Stimulated activated naive B cell treated with anti-CD40 and anti-IgM and Interleukin-4, amounts not matched to agents 10 μg/mL and 1 μg/mL and 100 μg/mL, for 72 hours (primary cell): ENCODE measurements around the gene SULT2A1.
"Not testable (repeated sequence)": the region's sequence is repeated elsewhere in the genome, so short reads cannot be mapped to it uniquely, and the experiment has no call there.

Experiments used
- ATAC-seq, 2 donors: fragments of 150-1000 bp; cut with Tn5 transposase; replicated peaks; 2 replicates each; pipeline ENCODE4 v1.10.0; 2021; ENCODE audit warnings: moderate library complexity in 1 of 2
- DNase-seq: peaks from one replicate; pipeline ENCODE4 v3.0.0; 2021
- H3K27ac Mint-ChIP-seq: one replicate; pipeline ENCODE4 v1.8.0; 2022; ENCODE audit warnings: mild to moderate bottlenecking, mixed read lengths
- H3K27me3 Mint-ChIP-seq, 2 donors: one replicate each; pipeline ENCODE4 v1.8.0; 2022; ENCODE audit warnings: mixed read lengths in 2 of 2
- H3K36me3 Mint-ChIP-seq, 2 donors: one replicate each; pipeline ENCODE4 v1.8.0; 2022; ENCODE audit warnings: mixed read lengths in 2 of 2, mild to moderate bottlenecking in 1 of 2
- H3K4me1 Mint-ChIP-seq, 2 donors: one replicate each; pipeline ENCODE4 v1.8.0; 2022; ENCODE audit warnings: mixed read lengths in 2 of 2, mild to moderate bottlenecking in 1 of 2
- H3K4me3 Mint-ChIP-seq, 2 donors: one replicate each; pipeline ENCODE4 v1.8.0; 2022; ENCODE audit warnings: mild to moderate bottlenecking in 2 of 2, mixed read lengths in 2 of 2, moderate library complexity in 1 of 2
- H3K9me3 Mint-ChIP-seq, 2 donors: one replicate each; pipeline ENCODE4 v1.8.0; 2022; ENCODE audit warnings: mixed read lengths in 2 of 2, mild to moderate bottlenecking in 1 of 2

The SULT2A1 gene

DNA sequence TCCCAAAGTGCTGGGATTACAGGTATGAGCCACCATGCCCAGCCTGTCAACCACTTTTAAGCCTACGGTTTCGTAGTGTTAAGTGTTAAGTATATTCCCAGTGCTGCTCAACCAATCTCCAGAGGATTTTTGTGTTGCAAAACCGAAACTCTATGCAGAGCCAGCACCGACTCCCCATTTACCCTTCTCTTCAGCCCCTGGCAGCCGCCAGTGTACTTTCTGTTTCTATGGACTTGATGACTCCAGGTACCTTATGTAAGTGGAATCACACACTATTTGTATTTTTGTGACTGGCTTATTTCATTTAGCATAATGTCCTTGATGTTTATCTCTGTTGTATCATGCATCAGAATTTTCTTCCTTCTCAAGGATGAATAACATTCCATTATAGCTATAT lies 1.1 kb downstream of the SULT2A1 start:
- Mint-ChIP-seq H3K4me3 (no peak overlapping the region), H3K9me3 (no peaks in the 10 kb centered on the region), H3K4me1 (no peaks in the 10 kb centered on the region), H3K27ac (no peak overlapping the region), H3K36me3 (no peaks in the 10 kb centered on the region), H3K27me3 (peaks cover 15 to 41% of the 10 kb centered on the region in 2 donors)
- no peak for DNase-seq
- no peak for ATAC-seq

DNA sequence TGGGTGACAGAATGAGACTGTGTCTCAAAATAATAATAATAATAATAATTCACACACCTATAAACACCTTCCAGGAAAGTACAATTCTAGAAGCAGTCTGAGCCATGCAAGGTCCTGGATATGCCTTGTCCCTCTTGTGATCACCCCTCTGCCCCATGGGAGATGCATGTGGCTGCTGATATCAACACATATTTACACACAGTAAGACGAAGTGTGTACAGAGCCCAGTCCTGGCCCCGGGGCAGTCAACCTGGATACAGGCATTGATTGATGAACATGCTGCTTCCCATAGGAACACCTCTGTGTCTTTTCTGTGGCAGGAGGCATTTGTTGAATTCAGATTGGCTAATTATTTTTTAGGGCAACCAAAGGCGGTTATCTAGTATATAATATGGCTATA lies 3.2 kb downstream of the SULT2A1 start:
- H3K9me3 Mint-ChIP-seq = peaks cover 4% of the 10 kb centered on the region in 2 donors
- no peak overlapping the region for H3K27ac Mint-ChIP-seq
- H3K4me1 Mint-ChIP-seq = peaks cover 0 to 1% of the 10 kb centered on the region in 2 donors
- DNase-seq (no peak), ATAC-seq (no peak)
- no peak overlapping the region for H3K4me3 Mint-ChIP-seq
- peaks cover 21 to 47% of the 10 kb centered on the region in 2 donors for H3K27me3 Mint-ChIP-seq
- H3K36me3 Mint-ChIP-seq = no peaks in the 10 kb centered on the region

DNA sequence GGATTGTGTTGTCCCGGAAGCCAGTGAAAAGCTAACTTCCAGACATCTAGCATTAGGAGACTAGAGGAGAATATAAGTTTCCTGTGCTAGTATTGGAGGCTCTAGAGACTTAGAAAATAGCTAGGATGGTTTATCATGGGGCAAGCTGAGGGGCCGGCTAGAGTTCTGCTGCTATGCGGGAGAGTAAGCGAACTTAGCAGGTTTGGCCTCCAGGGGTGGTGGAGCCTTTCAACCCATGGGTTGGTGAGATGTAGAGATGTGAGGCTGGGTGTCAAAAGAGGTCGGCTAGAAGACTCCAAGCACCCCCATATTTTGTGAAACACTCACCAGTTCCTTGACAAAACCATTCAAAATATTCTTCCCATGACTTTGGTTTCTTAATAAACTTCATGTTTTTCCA lies 4.4 kb downstream of the SULT2A1 start:
- Mint-ChIP-seq H3K27me3 (peaks cover 24 to 45% of the 10 kb centered on the region in 2 donors), H3K4me3 (no peak overlapping the region), H3K36me3 (no peaks in the 10 kb centered on the region), H3K27ac (no peak overlapping the region), H3K4me1 (peaks cover 0 to 1% of the 10 kb centered on the region in 2 donors), H3K9me3 (peaks cover 4% of the 10 kb centered on the region in 2 donors)
- ATAC-seq (no peak), DNase-seq (no peak)

DNA sequence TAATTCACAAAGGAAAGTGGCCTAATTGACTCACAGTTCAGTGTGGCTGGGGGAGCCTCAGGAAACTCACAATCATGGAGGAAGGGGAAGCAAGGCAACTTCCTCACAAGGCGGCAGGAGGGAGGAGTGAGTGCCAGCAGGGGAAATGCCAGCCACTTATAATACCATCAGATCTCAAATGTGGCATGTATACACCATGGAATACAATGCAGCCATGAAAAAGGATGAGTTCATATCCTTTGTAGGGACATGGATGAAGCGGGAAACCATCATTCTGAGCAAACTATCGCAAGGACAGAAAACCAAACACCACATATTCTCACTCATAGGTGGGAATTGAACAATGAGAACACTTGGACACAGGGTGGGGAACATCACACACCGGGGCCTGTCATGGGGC lies 6.7 kb downstream of the SULT2A1 start:
- H3K27me3 Mint-ChIP-seq = peaks cover 14 to 44% of the 10 kb centered on the region in 2 donors
- not testable (repeated sequence) for ATAC-seq, H3K4me3 Mint-ChIP-seq, DNase-seq, H3K4me1 Mint-ChIP-seq, H3K9me3 Mint-ChIP-seq, H3K36me3 Mint-ChIP-seq, H3K27ac Mint-ChIP-seq

DNA sequence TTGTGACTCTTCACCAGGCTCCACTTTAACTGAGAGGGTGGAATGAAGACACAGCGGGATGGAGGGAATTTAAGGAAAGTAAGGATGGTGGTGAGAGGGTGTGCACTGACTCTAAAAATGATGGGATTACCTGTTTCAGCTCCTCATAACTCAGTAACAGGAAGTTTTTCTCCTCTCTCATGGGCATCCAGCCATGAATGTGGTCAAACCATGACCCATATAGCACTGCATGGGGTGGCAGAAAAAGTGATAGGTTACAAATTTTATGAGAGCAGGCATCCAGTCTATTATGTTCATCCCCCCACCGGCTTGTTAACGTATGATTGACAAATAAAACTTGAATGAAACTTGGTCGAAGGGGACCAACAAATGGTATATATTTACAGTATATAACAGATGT lies 7.2 kb downstream of the SULT2A1 start:
- no peak for DNase-seq
- H3K9me3 Mint-ChIP-seq = peaks cover 4% of the 10 kb centered on the region in 2 donors
- ATAC-seq = no peak
- H3K27me3 Mint-ChIP-seq = peaks cover 14 to 47% of the 10 kb centered on the region in 2 donors
- H3K4me3 Mint-ChIP-seq = no peak overlapping the region
- H3K4me1 Mint-ChIP-seq = peaks cover 0 to 1% of the 10 kb centered on the region in 2 donors
- H3K27ac Mint-ChIP-seq = no peak overlapping the region
- no peaks in the 10 kb centered on the region for H3K36me3 Mint-ChIP-seq

DNA sequence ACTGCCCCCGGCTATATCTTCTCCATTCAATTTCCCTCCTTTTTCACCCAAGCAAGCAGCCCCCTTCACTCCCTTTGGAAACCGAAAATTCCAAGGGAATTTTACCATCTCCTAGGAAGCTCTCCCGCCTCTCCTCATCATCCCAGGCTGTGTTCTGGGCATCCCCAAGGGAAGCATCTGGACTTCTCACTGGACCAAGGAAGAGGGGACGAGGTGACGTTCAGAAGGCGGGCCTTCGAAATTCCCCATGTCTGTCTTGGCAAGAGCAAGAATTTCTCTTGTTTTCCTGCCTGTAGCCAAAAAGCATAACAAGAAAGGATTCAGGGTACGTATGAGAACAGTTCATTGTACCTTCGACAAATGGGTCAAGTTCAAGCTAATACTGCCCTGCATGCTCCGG lies 20.9 kb downstream of the SULT2A1 start:
- DNase-seq (no peak), ATAC-seq (no peak)
- H3K4me3 Mint-ChIP-seq = no peak overlapping the region
- H3K9me3 Mint-ChIP-seq = peaks cover 4 to 7% of the 10 kb centered on the region in 2 donors
- H3K27me3 Mint-ChIP-seq = peaks cover 28 to 45% of the 10 kb centered on the region in 2 donors
- no peak overlapping the region for H3K27ac Mint-ChIP-seq
- peaks cover 5% of the 10 kb centered on the region in 2 donors for H3K36me3 Mint-ChIP-seq
- H3K4me1 Mint-ChIP-seq = peaks cover 3 to 11% of the 10 kb centered on the region in 2 donors

DNA sequence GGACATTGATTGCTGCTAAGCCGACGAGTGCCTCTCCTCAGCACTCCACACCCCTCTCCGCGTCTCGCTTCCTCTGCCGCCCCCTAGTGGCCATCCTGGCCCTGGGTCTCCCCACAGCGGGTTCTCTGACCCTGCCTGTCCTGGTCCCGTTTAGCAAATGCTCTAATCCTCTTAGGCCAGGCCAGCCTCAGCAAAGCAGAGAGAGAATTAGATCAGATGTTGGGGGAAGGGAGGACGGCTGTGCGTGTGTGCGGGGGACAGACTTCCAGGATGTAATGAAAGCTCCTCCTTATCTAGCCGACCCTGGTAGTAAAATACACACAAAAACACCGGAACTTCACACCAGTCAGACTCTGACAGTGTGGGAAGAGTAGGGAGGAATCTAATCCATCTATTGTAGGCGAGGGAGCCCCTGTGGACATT lies 22.6 kb downstream of the SULT2A1 start:
- H3K9me3 Mint-ChIP-seq = peaks cover 4 to 5% of the 10 kb centered on the region in 2 donors
- H3K4me1 Mint-ChIP-seq = peaks cover 0 to 6% of the 10 kb centered on the region in 2 donors
- H3K36me3 Mint-ChIP-seq = peaks cover 5% of the 10 kb centered on the region in 2 donors

DNA sequence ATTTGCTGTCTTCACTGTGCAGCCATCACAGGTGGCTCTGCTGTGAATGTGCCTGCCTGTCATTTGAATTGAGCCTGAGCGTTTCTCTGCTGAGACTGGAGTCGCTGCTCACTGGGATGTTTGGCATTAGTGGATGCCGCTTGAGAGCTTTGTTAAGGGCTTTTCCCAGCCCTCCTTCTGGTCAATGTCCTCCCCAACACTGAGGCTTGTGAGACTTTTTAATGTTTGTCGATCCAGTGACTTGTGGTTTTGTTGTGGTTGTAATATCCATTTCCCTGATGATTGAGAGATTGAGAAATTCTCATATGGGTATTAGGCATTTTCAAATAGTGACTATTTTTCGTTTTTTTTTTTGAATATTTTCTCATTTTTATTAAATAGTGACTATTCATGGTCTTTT lies 24.5 kb downstream of the SULT2A1 start:
- ATAC-seq = no peak
- peaks cover 0 to 6% of the 10 kb centered on the region in 2 donors for H3K4me1 Mint-ChIP-seq
- H3K9me3 Mint-ChIP-seq = peaks cover 4 to 5% of the 10 kb centered on the region in 2 donors
- DNase-seq = no peak
- peaks cover 5% of the 10 kb centered on the region in 2 donors for H3K36me3 Mint-ChIP-seq
- H3K4me3 Mint-ChIP-seq = no peak overlapping the region
- H3K27me3 Mint-ChIP-seq = peaks cover 34 to 58% of the 10 kb centered on the region in 2 donors
- no peak overlapping the region for H3K27ac Mint-ChIP-seq

More for the DNA sequence above, 22.6 kb downstream of the SULT2A1 start:
- ATAC-seq (peak; percentile 99 to 100), DNase-seq (peak; percentile 73)
- Mint-ChIP-seq H3K4me3 (no peak overlapping the region), H3K27me3 (peaks cover 30 to 48% of the 10 kb centered on the region in 2 donors), H3K27ac (no peak overlapping the region)

DNA sequence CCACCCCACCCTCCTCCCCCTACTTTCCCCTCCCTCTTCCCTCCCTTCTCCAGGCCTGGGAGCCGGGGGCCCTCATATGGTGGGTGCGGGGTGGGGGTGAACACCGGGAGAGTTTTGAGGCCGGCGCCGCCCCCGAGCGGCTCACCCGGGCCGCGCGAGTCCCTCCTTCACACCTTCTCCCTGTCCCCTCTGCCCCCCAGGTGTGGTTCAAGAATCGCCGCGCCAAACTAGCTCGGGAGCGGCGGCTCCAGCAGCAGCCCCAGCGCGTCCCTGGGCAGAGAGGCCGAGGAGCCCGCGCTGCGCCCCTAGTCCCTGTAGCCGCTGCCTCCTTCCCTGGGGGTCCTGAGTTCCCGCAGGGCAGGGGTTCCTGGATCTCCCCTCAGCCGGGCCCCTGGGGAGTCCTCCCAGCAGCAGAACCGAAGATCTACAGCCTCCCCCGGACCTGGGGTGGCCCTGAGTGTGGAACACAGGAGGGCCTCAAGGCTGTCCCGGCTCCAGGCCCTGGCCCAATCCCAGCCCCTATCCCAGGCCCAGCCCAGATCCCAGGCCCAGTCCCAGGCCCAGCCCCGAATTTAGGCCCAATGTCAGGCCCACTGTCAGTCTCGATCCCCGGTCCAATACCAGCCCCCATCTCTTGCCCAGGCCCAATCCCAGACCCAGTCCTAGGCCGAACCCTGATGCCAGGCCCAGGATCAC lies 25.4 kb downstream of the SULT2A1 start:
- H3K9me3 Mint-ChIP-seq = peaks cover 4 to 5% of the 10 kb centered on the region in 2 donors
- H3K4me1 Mint-ChIP-seq = peaks cover 0 to 6% of the 10 kb centered on the region in 2 donors
- no peak overlapping the region for H3K27ac Mint-ChIP-seq
- H3K36me3 Mint-ChIP-seq = peaks cover 5% of the 10 kb centered on the region in 2 donors
- no peak for DNase-seq
- no peak overlapping the region for H3K4me3 Mint-ChIP-seq
- H3K27me3 Mint-ChIP-seq = peaks cover 39 to 60% of the 10 kb centered on the region in 2 donors
- ATAC-seq = no peak

DNA sequence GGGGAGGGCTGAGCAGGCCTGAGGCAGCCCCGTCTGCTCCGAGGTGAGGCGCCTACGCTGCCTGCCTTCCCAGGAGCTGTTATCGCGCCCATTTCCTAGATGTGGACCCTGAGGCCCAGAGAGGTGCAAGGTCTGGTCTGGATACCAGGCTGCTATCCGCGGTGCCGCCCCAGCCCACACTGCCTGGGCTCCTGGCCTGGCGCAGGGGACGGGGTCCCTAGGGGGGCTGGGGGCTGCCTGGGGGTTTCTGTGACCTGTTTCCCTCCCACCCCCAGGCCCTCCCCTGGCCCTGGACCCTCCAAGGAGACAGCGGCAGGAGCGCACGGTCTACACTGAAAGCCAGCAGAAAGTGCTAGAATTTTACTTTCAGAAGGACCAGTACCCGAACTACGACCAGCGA lies 26.3 kb downstream of the SULT2A1 start:
- not testable (repeated sequence) for DNase-seq, H3K9me3 Mint-ChIP-seq, H3K36me3 Mint-ChIP-seq, H3K4me3 Mint-ChIP-seq, H3K4me1 Mint-ChIP-seq, H3K27ac Mint-ChIP-seq, ATAC-seq
- H3K27me3 Mint-ChIP-seq = peaks cover 37 to 56% of the 10 kb centered on the region in 2 donors

DNA sequence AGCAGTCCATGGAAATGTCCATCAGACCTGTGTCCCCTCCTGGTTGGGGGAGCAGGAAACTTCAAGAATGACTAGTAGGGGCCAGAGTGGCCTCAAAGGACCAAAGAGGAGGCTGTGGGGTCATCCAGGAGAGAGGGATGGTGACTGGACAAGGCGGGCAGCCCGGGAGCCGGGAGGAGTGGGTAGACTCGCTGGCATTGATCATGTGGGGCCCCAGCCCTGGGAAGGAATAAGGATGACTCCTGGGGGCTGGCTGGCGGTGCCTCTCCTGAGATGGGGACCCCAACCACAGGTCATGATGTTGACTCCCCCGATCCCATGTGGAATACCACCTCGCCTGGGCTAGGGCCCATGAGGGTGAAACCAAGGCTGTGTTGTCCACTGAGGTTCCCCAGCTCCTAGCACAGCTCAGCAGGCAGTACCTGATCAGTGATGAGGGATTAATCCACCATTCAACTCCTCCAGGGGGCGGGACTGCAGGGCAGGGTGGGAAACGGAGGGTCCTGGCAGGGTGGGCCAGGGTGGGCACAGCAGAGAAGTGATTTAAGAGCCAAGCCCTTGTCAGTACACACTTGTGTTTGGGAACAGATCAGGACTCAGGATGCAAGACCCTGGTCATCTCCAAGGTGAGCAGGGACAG lies 27.3 kb downstream of the SULT2A1 start, which contains the start of gene TPRX2:
TSS of gene TPRX2 (plus strand) at position 590 of the 640 bp plus-strand sequence. CDS start at position 602, 12 bp downstream.
- not testable (repeated sequence) for DNase-seq, H3K9me3 Mint-ChIP-seq, ATAC-seq, H3K27ac Mint-ChIP-seq, H3K36me3 Mint-ChIP-seq, H3K4me3 Mint-ChIP-seq, H3K4me1 Mint-ChIP-seq
- peaks cover 39 to 52% of the 10 kb centered on the region in 2 donors for H3K27me3 Mint-ChIP-seq

DNA sequence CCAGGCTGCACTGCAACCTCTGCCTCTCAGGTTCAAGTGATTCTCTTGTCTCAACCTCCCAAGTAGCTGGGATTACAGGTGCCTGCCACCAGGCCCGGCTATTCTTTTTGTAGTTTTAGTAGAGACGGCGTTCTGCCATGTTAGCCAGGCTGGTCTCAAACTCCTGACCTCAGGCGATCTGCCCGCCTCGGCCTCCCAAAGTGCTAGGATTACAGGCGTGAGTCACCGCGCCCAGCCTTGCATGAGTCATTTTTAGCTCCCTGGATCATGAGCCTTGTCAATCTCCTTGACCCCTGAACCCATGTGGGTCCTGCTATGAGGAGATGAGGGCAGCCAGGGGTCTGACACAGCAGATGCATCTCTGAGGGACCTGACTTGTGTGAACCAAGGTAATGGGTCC lies 27.9 kb downstream of the SULT2A1 start:
- not testable (repeated sequence) for ATAC-seq, DNase-seq, H3K4me3 Mint-ChIP-seq, H3K4me1 Mint-ChIP-seq, H3K27ac Mint-ChIP-seq, H3K9me3 Mint-ChIP-seq, H3K36me3 Mint-ChIP-seq
- H3K27me3 Mint-ChIP-seq = peaks cover 39 to 52% of the 10 kb centered on the region in 2 donors

DNA sequence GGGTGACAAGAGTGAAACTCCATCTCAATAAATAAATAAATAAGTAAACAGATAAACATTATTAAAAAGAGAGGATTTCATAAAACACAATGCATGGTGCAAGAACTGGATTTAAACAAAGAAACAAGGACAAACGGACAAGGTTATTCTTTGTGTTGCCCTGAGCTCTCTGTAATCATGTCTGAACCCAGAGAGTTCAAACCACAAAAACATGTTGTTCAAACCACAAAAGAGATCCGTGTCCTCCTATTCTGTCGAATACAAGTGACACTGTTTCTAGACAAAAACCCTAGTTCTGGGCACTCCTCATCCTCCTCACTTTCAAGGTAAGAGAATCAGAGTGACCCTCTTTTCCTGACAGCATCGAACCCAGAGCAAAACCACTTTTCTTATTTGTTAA lies 31.7 kb downstream of the SULT2A1 start:
- Mint-ChIP-seq H3K27ac (no peak overlapping the region), H3K9me3 (no peaks in the 10 kb centered on the region), H3K4me3 (no peak overlapping the region), H3K36me3 (peaks cover 0 to 1% of the 10 kb centered on the region in 2 donors), H3K4me1 (peaks cover 0 to 4% of the 10 kb centered on the region in 2 donors), H3K27me3 (peaks cover 47 to 62% of the 10 kb centered on the region in 2 donors)
- DNase-seq = no peak
- no peak for ATAC-seq

DNA sequence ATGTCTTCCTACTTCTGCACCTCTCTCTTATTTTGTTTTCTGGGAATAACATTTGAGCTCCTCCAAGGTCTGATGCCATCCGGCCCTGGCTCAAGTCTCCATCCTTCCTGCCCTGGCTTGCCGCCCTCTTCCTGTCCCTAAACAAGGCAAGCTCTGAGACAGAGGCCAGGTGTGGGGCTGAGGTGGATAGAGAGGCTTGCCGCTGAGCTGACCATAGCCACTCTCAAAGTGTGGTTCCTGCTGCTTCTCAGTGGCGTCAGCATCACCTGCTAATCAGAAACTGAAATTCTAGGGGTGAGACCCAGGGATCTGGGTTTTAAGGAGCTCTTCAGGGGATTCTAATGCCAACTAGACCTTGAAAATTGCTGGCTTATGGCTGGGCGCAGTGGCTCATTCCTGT lies 33.1 kb downstream of the SULT2A1 start:
- H3K9me3 Mint-ChIP-seq = no peaks in the 10 kb centered on the region
- DNase-seq = no peak
- H3K4me3 Mint-ChIP-seq = no peak overlapping the region
- H3K27ac Mint-ChIP-seq = no peak overlapping the region
- ATAC-seq = no peak
- peaks cover 0 to 8% of the 10 kb centered on the region in 2 donors for H3K4me1 Mint-ChIP-seq
- H3K36me3 Mint-ChIP-seq = peaks cover 0 to 1% of the 10 kb centered on the region in 2 donors
- H3K27me3 Mint-ChIP-seq = peaks cover 53 to 67% of the 10 kb centered on the region in 2 donors
